GM18499 (cell line): Measurements from ENCODE around the gene VIL1.

Experiments
- ATAC-seq: cut with Tn5 transposase; IDR thresholded peaks from one replicate; pipeline ENCODE4 v1.9.1; 2021; ENCODE audit warnings: moderate number of reproducible peaks; ENCODE audit not compliant: insufficient read depth, unreplicated experiment

Gene VIL1

GRCh38 chr2:218405086-218405745 is 13.7 kb upstream of the VIL1 start:
- ATAC-seq, result no peak

- ATAC-seq, result peak; percentile 17
These were observed 13.1 kb upstream of the VIL1 start for GRCh38 chr2:218405746-218406208.

GRCh38 chr2:218406209-218406948 is 12.5 kb upstream of the VIL1 start:
- peak; percentile 46 for ATAC-seq

- no peak for ATAC-seq
These were observed 11.8 kb upstream of the VIL1 start for GRCh38 chr2:218406949-218407618.

GRCh38 chr2:218407717-218408116 is 11.2 kb upstream of the VIL1 start:
- ATAC-seq, result no peak

GRCh38 chr2:218418321-218418716 is 604 bp upstream of the VIL1 start:
- ATAC-seq, result no peak

- no peak for ATAC-seq
These were observed 800 bp downstream of the VIL1 start for GRCh38 chr2:218419630-218420216.

GRCh38 chr2:218421027-218421426 is 2.1 kb downstream of the VIL1 start:
- no peak for ATAC-seq

- ATAC-seq, result no peak
These were observed 3.6 kb downstream of the VIL1 start for GRCh38 chr2:218422403-218423086.

GRCh38 chr2:218423584-218423983 is 4.7 kb downstream of the VIL1 start:
- ATAC-seq, result no peak

- no peak for ATAC-seq
These were observed 6.6 kb downstream of the VIL1 start for GRCh38 chr2:218425531-218425930.

- no peak for ATAC-seq
These were observed 8.8 kb downstream of the VIL1 start for GRCh38 chr2:218427741-218428140.

- no peak for ATAC-seq
These were observed 10.1 kb downstream of the VIL1 start for GRCh38 chr2:218428846-218429558.

- no peak for ATAC-seq
These were observed 11.2 kb downstream of the VIL1 start for GRCh38 chr2:218429911-218430692.

GRCh38 chr2:218430721-218431120 is 11.8 kb downstream of the VIL1 start:
- ATAC-seq, result no peak

GRCh38 chr2:218431878-218432277 is 13.0 kb downstream of the VIL1 start:
- no peak for ATAC-seq

GRCh38 chr2:218432676-218433365 is 13.9 kb downstream of the VIL1 start:
- no peak for ATAC-seq

- no peak for ATAC-seq
These were observed 15.5 kb downstream of the VIL1 start for GRCh38 chr2:218434456-218434855.
